ENCODE data around the gene HIVEP3. TPM values are rescaled to one million over a fixed set of nuclear protein-coding genes. Genes with fewer than 3 reads are reported as not detected.

HIVEP3 gene
- total RNA-seq, 1 experiment from 2014 or later = 3.1 TPM

DNA sequence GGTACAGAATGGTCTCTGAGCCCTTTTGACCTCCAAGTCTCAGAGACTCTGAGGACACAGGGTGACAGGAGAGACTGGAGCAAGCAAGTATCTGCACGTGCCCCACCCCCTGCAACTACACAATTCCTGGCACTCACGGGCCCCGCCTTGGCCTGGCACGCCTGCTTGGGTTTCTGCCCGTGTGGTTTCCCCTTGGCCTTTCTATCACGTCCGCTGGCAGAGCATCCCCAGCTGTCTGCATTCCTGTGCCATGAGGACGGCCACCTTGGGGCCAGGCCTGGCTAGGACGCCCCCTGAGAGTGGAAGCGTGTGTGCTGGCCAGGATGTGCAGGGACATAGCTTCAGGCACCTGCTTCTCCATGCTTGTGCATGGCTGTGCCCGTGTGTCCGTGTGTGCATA, 419.9 kb downstream of the HIVEP3 start:
- no TSS peak for BruUV-seq (replicated peaks)
- Histone ChIP-seq H3K9me3 (ENCODE audit: low read depth, low read length, poor library complexity, severe bottlenecking) (no peaks in the 10 kb centered on the region), H3K27me3 (replicated peaks; ENCODE audit: insufficient read depth, low read depth, low read length, poor library complexity) (no peaks in the 10 kb centered on the region), H3K27ac (ENCODE audit: low read depth, low read length, poor library complexity, severe bottlenecking) (no peak overlapping the region), H3K36me3 (ENCODE audit: insufficient read depth, low read length, poor library complexity, severe bottlenecking) (no peaks in the 10 kb centered on the region), H3K4me1 (ENCODE audit: insufficient read depth, low read length, poor library complexity, severe bottlenecking) (peaks cover 20% of the 10 kb centered on the region), H3K4me3 (ENCODE audit: low read depth, low read length, poor library complexity, severe bottlenecking) (no peak overlapping the region)
- no peak for DNase-seq (ENCODE audit: low spot score)
- ChIA-PET POLR2A (ENCODE audit: low non-redundant PET) (no interaction called here), CTCF (no interaction called here)
- TF ChIP-seq, protein P1, sequence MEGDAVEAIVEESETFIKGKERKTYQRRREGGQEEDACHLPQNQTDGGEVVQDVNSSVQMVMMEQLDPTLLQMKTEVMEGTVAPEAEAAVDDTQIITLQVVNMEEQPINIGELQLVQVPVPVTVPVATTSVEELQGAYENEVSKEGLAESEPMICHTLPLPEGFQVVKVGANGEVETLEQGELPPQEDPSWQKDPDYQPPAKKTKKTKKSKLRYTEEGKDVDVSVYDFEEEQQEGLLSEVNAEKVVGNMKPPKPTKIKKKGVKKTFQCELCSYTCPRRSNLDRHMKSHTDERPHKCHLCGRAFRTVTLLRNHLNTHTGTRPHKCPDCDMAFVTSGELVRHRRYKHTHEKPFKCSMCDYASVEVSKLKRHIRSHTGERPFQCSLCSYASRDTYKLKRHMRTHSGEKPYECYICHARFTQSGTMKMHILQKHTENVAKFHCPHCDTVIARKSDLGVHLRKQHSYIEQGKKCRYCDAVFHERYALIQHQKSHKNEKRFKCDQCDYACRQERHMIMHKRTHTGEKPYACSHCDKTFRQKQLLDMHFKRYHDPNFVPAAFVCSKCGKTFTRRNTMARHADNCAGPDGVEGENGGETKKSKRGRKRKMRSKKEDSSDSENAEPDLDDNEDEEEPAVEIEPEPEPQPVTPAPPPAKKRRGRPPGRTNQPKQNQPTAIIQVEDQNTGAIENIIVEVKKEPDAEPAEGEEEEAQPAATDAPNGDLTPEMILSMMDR (conservative IDR thresholded peaks at IDR 0.05; ENCODE audit: low read depth, low read length) = no peak
- TF ChIP-seq EZH2 (IDR thresholded peaks at IDR 0.05; ENCODE audit: borderline replicate concordance, low read depth, low read length, poor library complexity, severe bottlenecking) = no peak
- intact Hi-C loops (cut with micrococcal nuclease; ENCODE audit: unreplicated experiment) = no loop called here

DNA sequence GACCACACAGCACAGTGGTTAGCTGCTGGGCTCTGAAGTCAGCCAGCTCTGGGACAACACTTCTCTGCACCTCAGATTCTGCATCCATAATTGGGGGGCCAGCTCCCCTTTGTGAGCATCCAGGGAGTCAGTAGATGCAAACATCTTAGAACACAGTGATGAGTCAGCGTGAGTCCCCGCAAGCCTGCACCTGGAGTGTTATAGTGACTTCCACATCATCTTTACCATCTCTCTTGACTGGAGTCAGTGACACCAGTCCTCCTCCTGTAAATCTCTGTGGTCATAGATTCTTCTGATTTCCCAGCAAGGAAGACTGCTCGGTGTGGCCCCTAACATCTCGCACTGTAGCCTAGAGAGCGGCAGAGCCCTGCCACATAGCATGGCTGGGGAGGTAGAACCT, 420.3 kb downstream of the HIVEP3 start:
- CTCF ChIA-PET = interaction anchor here (0.6 kb wide), 1 partner anchor 32 kb away, joined by 3 read pairs; no protein-coding TSS in a partner anchor
- DNase-seq (ENCODE audit: low spot score) = no peak
- Histone ChIP-seq H3K27ac (ENCODE audit: low read depth, low read length, poor library complexity, severe bottlenecking) (no peak overlapping the region), H3K9me3 (ENCODE audit: low read depth, low read length, poor library complexity, severe bottlenecking) (no peaks in the 10 kb centered on the region), H3K4me3 (ENCODE audit: low read depth, low read length, poor library complexity, severe bottlenecking) (no peak overlapping the region), H3K4me1 (ENCODE audit: insufficient read depth, low read length, poor library complexity, severe bottlenecking) (peaks cover 16% of the 10 kb centered on the region), H3K36me3 (ENCODE audit: insufficient read depth, low read length, poor library complexity, severe bottlenecking) (no peaks in the 10 kb centered on the region), H3K27me3 (replicated peaks; ENCODE audit: insufficient read depth, low read depth, low read length, poor library complexity) (no peaks in the 10 kb centered on the region)
- intact Hi-C loops (cut with micrococcal nuclease; ENCODE audit: unreplicated experiment) = no loop called here
- TF ChIP-seq EZH2 (IDR thresholded peaks at IDR 0.05; ENCODE audit: borderline replicate concordance, low read depth, low read length, poor library complexity, severe bottlenecking) = no peak
- TF ChIP-seq, protein P1 (conservative IDR thresholded peaks at IDR 0.05; ENCODE audit: low read depth, low read length) = no peak
- no TSS peak for BruUV-seq (replicated peaks)
- POLR2A ChIA-PET (ENCODE audit: low non-redundant PET) = no interaction called here

DNA sequence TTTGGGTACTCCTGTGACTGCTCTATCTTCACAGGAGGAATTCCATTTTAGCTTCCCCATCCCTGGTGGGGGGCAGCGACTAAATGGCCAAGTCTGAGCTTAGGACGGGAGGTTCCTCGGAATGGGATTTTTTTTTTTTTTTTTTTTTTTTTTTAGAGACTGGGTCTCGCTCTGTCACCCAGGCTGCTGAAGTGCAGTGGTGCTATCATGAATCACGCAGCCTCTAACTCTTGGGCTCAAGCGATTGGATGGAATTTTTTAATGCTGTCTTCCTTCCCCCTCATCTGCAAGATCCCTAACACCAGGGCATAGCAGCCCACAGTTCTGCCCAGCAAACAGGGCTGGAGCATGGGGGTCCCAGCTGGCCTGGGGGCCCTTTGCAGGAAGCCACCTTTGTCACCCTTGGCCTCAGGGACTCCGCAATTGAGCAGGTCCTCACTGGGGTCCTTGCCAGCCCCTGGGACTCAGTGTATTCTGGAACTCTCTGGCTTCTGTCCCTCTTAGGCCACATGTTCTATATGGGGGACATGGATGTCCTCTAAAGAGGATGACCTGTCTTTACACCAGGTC, 421.2 kb downstream of the HIVEP3 start:
- CTCF ChIA-PET = interaction anchor here (0.6 kb wide), 1 partner anchor 31 kb away, joined by 3 read pairs; no protein-coding TSS in a partner anchor
- Histone ChIP-seq H3K27me3 (replicated peaks; ENCODE audit: insufficient read depth, low read depth, low read length, poor library complexity) (no peaks in the 10 kb centered on the region), H3K9me3 (ENCODE audit: low read depth, low read length, poor library complexity, severe bottlenecking) (no peaks in the 10 kb centered on the region), H3K27ac (ENCODE audit: low read depth, low read length, poor library complexity, severe bottlenecking) (no peak overlapping the region), H3K36me3 (ENCODE audit: insufficient read depth, low read length, poor library complexity, severe bottlenecking) (no peaks in the 10 kb centered on the region), H3K4me1 (ENCODE audit: insufficient read depth, low read length, poor library complexity, severe bottlenecking) (peaks cover 10% of the 10 kb centered on the region), H3K4me3 (ENCODE audit: low read depth, low read length, poor library complexity, severe bottlenecking) (no peak overlapping the region)
- BruUV-seq (replicated peaks) = no TSS peak
- DNase-seq (ENCODE audit: low spot score) = no peak
- intact Hi-C loops (cut with micrococcal nuclease; ENCODE audit: unreplicated experiment) = no loop called here
- no peak for TF ChIP-seq EZH2 (IDR thresholded peaks at IDR 0.05; ENCODE audit: borderline replicate concordance, low read depth, low read length, poor library complexity, severe bottlenecking)
- TF ChIP-seq, protein P1 (conservative IDR thresholded peaks at IDR 0.05; ENCODE audit: low read depth, low read length) = no peak
- POLR2A ChIA-PET (ENCODE audit: low non-redundant PET) = no interaction called here
